ENCODE measurements around the gene ZBBX.

DNA sequence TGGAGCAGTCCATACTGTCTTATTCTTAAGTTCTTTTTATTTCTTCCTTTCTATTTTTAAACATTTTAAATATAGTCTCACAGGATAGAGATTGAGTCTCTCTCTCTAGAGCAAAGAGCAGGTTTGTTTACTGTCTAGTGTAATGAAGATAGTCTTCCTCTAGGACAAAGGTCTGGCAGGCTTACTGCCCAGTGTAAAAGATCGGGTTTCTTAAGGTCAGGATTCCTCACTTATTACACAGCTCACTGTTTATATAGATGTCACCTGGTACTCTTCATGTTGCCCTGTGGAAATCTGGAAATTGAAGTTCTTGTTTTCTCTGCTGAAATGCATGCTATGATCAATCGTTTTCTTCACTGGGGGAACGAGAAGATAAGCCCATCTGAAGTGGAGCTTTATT, 76.0 kb downstream of the ZBBX start:
- TF ChIP-seq, protein P1, sequence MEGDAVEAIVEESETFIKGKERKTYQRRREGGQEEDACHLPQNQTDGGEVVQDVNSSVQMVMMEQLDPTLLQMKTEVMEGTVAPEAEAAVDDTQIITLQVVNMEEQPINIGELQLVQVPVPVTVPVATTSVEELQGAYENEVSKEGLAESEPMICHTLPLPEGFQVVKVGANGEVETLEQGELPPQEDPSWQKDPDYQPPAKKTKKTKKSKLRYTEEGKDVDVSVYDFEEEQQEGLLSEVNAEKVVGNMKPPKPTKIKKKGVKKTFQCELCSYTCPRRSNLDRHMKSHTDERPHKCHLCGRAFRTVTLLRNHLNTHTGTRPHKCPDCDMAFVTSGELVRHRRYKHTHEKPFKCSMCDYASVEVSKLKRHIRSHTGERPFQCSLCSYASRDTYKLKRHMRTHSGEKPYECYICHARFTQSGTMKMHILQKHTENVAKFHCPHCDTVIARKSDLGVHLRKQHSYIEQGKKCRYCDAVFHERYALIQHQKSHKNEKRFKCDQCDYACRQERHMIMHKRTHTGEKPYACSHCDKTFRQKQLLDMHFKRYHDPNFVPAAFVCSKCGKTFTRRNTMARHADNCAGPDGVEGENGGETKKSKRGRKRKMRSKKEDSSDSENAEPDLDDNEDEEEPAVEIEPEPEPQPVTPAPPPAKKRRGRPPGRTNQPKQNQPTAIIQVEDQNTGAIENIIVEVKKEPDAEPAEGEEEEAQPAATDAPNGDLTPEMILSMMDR (IDR thresholded peaks at IDR 0.05 in 2 of 3, conservative IDR thresholded peaks at IDR 0.05 in 1 of 3; ENCODE audit: control insufficient read depth in 2 of 3, extremely low read depth in 1 of 3, insufficient read depth in 1 of 3, low read depth in 3 of 3, low read length in 3 of 3): no peak
- TF ChIP-seq ZNF274 (IDR thresholded peaks at IDR 0.05; ENCODE audit: insufficient read depth, insufficient read length): no peak
- no peak for TF ChIP-seq EZH2 (IDR thresholded peaks at IDR 0.05; ENCODE audit: borderline replicate concordance, control insufficient read depth, low read depth, low read length)
- TF ChIP-seq, protein P2, sequence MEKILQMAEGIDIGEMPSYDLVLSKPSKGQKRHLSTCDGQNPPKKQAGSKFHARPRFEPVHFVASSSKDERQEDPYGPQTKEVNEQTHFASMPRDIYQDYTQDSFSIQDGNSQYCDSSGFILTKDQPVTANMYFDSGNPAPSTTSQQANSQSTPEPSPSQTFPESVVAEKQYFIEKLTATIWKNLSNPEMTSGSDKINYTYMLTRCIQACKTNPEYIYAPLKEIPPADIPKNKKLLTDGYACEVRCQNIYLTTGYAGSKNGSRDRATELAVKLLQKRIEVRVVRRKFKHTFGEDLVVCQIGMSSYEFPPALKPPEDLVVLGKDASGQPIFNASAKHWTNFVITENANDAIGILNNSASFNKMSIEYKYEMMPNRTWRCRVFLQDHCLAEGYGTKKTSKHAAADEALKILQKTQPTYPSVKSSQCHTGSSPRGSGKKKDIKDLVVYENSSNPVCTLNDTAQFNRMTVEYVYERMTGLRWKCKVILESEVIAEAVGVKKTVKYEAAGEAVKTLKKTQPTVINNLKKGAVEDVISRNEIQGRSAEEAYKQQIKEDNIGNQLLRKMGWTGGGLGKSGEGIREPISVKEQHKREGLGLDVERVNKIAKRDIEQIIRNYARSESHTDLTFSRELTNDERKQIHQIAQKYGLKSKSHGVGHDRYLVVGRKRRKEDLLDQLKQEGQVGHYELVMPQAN (conservative IDR thresholded peaks at IDR 0.05): no peak
- TF ChIP-seq STAT3 (IDR thresholded peaks at IDR 0.05; ENCODE audit: low read depth, low read length): no peak
- no peak for TF ChIP-seq NFYB (IDR thresholded peaks at IDR 0.05; ENCODE audit: insufficient read depth, low read depth, low read length)
- TF ChIP-seq, protein P3, sequence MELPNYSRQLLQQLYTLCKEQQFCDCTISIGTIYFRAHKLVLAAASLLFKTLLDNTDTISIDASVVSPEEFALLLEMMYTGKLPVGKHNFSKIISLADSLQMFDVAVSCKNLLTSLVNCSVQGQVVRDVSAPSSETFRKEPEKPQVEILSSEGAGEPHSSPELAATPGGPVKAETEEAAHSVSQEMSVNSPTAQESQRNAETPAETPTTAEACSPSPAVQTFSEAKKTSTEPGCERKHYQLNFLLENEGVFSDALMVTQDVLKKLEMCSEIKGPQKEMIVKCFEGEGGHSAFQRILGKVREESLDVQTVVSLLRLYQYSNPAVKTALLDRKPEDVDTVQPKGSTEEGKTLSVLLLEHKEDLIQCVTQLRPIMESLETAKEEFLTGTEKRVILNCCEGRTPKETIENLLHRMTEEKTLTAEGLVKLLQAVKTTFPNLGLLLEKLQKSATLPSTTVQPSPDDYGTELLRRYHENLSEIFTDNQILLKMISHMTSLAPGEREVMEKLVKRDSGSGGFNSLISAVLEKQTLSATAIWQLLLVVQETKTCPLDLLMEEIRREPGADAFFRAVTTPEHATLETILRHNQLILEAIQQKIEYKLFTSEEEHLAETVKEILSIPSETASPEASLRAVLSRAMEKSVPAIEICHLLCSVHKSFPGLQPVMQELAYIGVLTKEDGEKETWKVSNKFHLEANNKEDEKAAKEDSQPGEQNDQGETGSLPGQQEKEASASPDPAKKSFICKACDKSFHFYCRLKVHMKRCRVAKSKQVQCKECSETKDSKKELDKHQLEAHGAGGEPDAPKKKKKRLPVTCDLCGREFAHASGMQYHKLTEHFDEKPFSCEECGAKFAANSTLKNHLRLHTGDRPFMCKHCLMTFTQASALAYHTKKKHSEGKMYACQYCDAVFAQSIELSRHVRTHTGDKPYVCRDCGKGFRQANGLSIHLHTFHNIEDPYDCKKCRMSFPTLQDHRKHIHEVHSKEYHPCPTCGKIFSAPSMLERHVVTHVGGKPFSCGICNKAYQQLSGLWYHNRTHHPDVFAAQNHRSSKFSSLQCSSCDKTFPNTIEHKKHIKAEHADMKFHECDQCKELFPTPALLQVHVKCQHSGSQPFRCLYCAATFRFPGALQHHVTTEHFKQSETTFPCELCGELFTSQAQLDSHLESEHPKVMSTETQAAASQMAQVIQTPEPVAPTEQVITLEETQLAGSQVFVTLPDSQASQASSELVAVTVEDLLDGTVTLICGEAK (IDR thresholded peaks at IDR 0.05; ENCODE audit: borderline replicate concordance): no peak
